ENCODE measurements around the gene IRF3.

The IRF3 gene

DNA sequence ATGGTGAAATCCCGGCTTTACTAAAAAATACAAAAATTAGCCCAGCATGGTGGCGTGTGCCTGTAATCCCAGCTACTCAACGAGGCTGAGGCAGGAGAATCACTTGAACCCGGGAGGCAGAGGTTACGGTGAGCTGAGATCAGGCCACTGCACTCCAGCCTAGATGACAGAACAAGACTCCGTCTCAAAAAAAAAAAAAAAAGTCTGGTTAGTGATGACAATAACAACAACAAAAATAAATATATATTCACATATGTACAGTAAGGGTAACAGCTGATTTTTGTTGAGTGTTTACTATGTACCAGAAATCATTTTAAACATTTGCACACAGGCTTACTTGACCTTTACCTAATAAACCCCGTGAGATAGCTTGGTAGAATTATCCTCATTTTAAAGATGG, 48.7 kb downstream of the IRF3 start:
- no peak for DNase-seq (ENCODE audit: low spot score)

DNA sequence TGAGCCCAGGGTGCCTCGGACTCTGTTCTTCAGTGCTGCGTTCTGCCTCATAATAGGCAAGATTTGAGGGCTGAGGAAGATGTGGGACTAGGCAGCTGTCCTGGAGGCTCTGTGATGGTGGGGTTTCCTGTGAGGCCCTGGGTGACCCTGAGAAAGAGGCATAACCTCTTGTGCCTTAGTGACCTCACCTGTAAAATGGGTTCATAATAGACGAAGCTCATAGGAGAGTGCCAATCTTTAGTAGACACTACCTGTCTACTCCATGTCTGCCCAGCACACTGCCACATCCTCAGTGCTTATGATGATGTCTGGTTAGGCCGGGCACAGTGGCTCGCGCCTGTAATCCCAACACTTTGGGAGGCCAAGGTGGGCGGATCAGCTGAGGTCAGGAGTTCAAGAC, 49.1 kb downstream of the IRF3 start:
- no peak for DNase-seq (ENCODE audit: low spot score)

DNA sequence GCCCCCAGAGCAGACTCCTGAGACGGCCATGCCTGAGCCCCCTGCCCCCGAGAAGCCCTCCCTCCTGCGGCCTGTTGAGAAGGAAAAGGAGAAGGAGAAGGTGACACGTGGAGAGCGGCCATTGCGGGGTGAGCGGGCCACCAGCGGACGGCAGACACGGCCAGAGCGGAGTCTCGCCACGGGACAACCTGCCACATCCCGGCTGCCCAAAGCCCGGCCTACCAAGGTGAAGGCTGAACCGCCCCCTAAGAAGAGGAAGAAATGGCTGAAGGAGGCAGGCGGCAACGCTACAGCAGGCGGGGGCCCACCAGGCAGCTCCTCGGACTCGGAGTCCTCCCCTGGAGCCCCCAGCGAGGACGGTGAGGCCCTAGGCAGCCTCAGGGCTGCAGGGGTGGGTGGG, 49.8 kb downstream of the IRF3 start:
- no peak for DNase-seq (ENCODE audit: low spot score)

DNA sequence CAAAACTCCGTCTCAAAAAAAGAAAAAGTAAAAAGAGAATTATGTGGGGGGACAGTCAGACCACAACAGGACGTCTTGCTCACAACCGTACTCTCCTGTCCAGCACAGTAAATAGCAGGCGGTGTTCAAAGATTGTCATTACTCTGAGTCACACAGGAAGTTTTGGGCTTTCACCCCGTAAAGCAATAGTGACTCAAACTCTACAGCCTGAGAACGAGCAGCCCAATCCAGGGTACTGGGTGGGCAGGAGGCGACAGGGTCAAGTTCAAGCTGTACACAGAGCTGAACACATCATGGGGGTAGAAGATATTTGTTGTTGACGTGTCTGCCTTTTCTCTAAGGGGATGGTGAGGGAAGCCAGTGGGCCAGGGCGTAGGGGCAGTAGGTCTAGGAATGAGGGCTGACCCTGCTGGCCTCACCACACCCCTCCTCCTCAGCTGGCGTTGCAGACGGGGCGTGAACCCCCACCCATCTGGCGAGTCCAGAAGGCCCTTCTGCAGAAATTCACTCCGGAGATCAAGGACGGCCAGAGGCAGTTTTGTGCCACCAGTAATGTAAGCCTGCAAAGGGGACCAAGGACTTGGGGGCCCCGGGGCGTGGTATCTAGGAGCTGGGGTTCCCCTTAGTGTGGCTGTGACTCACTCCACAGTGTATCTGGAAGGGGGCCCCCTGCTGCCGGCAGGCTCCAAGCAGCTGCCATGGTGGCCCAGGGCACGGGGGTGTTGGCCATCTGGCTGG, 51.4 kb downstream of the IRF3 start:
- no peak for DNase-seq (ENCODE audit: low spot score)

DNA sequence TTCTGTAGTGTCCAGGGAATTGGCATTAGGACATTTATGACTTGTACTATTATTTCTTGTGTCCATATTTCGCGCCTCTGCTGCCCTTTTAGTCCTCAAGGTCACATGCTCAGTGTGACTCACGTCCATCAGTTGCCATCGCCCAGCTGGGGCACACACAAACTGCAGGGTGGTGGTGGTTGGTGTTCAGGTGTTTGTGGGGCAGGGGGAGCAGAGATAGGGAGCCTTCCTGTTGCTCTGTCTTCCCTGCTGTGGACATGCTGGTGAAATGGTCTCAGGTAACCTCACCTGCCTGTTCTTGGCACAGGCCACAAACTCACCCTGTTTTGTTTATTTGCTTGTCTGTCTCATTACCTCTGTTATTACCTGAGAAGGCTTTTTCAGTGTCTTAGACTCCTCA, 52.3 kb downstream of the IRF3 start:
- no peak for DNase-seq (ENCODE audit: low spot score)
